GM12878 (cell line): Measurements from ENCODE around the gene ZNF576.

ENCODE experiments used
- BMI1 ChIP-seq: fragments of 450-650 bp; IDR thresholded peaks from 2 replicates; pipeline ENCODE4 v1.6.1; 2016; ENCODE audit warnings: mild to moderate bottlenecking, moderate library complexity, borderline replicate concordance
- GABPA ChIP-seq: IDR thresholded peaks from 2 replicates; pipeline ENCODE4 v1.6.1; 2014; ENCODE audit warnings: antibody characterized with exemption, low read depth, mild to moderate bottlenecking, inconsistent platforms
- JUND ChIP-seq: IDR thresholded peaks from 2 replicates; pipeline ENCODE4 v1.6.1; 2012; ENCODE audit warnings: low read depth, mild to moderate bottlenecking, low read length, improper control_type of control experiment, moderate library complexity
- POLR2AphosphoS5 ChIP-seq: IDR thresholded peaks from 2 replicates; pipeline ENCODE4 v1.6.1; 2011; ENCODE audit warnings: mild to moderate bottlenecking, low read length, inconsistent platforms
- RAD21 ChIP-seq: IDR thresholded peaks from 2 replicates; pipeline ENCODE4 v1.6.1; 2011; ENCODE audit warnings: mild to moderate bottlenecking, low read depth, low read length, moderate library complexity; ENCODE audit not compliant: insufficient read depth
- SREBF1 ChIP-seq: IDR thresholded peaks from 2 replicates; pipeline ENCODE4 v1.6.1; 2012; ENCODE audit warnings: mild to moderate bottlenecking, low read length
- SRF ChIP-seq, 2 experiments: IDR thresholded peaks; 2 replicates each; pipeline ENCODE4 v1.6.1; 2011; ENCODE audit warnings: low read depth in 2 of 2, low read length in 2 of 2, mild to moderate bottlenecking in 1 of 2, moderate library complexity in 1 of 2
- TF ChIP-seq, protein P1 (sequence below), 3 experiments: IDR thresholded peaks in 2 of 3; conservative IDR thresholded peaks in 1 of 3; 2 replicates each; pipeline ENCODE4 v1.5.1; 2011; ENCODE audit warnings: low read depth in 3 of 3, low read length in 3 of 3, mild to moderate bottlenecking in 3 of 3, control low read depth in 2 of 3, moderate library complexity in 2 of 3, inconsistent platforms in 1 of 3, mixed read lengths in 1 of 3; ENCODE audit not compliant: control insufficient read depth in 2 of 3, insufficient read depth in 1 of 3; ENCODE audit errors: extremely low read depth in 1 of 3

DNA sequence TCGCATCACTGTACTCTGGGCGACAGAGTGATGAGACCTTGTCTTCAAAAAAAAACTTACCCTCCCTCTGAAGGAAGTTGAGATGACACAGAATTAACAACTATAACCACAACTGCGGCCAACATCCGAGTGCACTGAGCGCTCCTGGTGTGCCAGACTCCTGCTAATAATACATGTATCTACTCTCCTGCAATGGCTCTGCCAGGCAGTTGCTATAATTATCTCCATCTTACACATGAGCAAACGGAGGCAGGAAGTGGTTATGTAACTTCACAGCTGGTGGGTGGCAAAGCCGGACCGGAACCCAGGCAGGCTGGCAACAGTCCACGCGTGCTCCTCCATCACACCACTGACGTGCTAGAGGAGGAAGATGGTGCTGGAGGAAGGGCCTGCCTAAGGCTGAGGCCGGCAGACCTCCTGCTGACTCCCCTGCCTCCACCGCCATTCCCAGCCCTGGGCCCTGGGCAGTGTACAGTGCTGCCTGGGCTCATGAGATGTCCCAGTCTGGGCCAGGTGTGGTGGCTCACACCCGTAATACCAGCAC, 33.6 kb upstream of the ZNF576 start:
- TF ChIP-seq, protein P1, sequence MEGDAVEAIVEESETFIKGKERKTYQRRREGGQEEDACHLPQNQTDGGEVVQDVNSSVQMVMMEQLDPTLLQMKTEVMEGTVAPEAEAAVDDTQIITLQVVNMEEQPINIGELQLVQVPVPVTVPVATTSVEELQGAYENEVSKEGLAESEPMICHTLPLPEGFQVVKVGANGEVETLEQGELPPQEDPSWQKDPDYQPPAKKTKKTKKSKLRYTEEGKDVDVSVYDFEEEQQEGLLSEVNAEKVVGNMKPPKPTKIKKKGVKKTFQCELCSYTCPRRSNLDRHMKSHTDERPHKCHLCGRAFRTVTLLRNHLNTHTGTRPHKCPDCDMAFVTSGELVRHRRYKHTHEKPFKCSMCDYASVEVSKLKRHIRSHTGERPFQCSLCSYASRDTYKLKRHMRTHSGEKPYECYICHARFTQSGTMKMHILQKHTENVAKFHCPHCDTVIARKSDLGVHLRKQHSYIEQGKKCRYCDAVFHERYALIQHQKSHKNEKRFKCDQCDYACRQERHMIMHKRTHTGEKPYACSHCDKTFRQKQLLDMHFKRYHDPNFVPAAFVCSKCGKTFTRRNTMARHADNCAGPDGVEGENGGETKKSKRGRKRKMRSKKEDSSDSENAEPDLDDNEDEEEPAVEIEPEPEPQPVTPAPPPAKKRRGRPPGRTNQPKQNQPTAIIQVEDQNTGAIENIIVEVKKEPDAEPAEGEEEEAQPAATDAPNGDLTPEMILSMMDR (IDR thresholded peaks at IDR 0.05 in 2 of 3, conservative IDR thresholded peaks at IDR 0.05 in 1 of 3; ENCODE audit: control insufficient read depth in 2 of 3, extremely low read depth in 1 of 3, insufficient read depth in 1 of 3, low read depth in 3 of 3, low read length in 3 of 3) = no peak
- TF ChIP-seq GABPA = 0 out of 2 replicates have a peak, but pooled peaks have one; percentile 14
- no peak for TF ChIP-seq SREBF1
- no peak for TF ChIP-seq SRF (IDR thresholded peaks at IDR 0.05; ENCODE audit: low read depth in 2 of 2, low read length in 2 of 2)
- TF ChIP-seq BMI1 = no peak
- no peak for TF ChIP-seq RAD21
- no peak for TF ChIP-seq JUND
- TF ChIP-seq POLR2AphosphoS5 = no peak
